ENCODE measurements around the gene STK11.
"Not testable (repeated sequence)": the region's sequence is repeated elsewhere in the genome, so short reads cannot be mapped to it uniquely, and the experiment has no call there.

The STK11 gene

GRCh38 chr19:1237027-1237659, 31.6 kb downstream of the STK11 start:
- no peak for DNase-seq (ENCODE audit: low read depth in 4 of 4, low spot score in 1 of 4)

- no peak for DNase-seq (ENCODE audit: low read depth in 4 of 4, low spot score in 1 of 4)
Measured at GRCh38 chr19:1237754-1238368, 32.3 kb downstream of the STK11 start, which contains the start of gene CBARP. CBARP (minus strand) TSS chr19:1238005; CDS start chr19:1236100, 1,905 bp downstream.

GRCh38 chr19:1238369-1239303, 33.1 kb downstream of the STK11 start:
- DNase-seq (ENCODE audit: low read depth in 4 of 4, low spot score in 1 of 4) = no peak

GRCh38 chr19:1239420-1239795, 33.8 kb downstream of the STK11 start:
- DNase-seq (ENCODE audit: low read depth in 4 of 4, low spot score in 1 of 4) = no peak

- peak; percentile 88 to 98 (median 88) for DNase-seq (ENCODE audit: low read depth in 4 of 4, low spot score in 1 of 4)
Measured at GRCh38 chr19:1239796-1240737, 34.5 kb downstream of the STK11 start.

GRCh38 chr19:1240925-1241324, 35.3 kb downstream of the STK11 start:
- no peak for DNase-seq (ENCODE audit: low read depth in 4 of 4, low spot score in 1 of 4)

GRCh38 chr19:1241417-1242095, 36.0 kb downstream of the STK11 start, which contains the start of gene ATP5F1D:
ATP5F1D (plus strand) TSS chr19:1241751; CDS start chr19:1241851, 100 bp downstream.
- peak; percentile 79 to 92 (median 89) for DNase-seq (ENCODE audit: low read depth in 4 of 4, low spot score in 1 of 4)

- DNase-seq (ENCODE audit: low read depth in 4 of 4, low spot score in 1 of 4) = peak in 3 of 4 experiments; percentile 70 to 83 (median 75)
Measured at GRCh38 chr19:1243768-1244692, 38.5 kb downstream of the STK11 start.

GRCh38 chr19:1244693-1245451, 39.3 kb downstream of the STK11 start:
- no peak for DNase-seq (ENCODE audit: low read depth in 4 of 4, low spot score in 1 of 4)

- DNase-seq (ENCODE audit: low read depth in 4 of 4, low spot score in 1 of 4) = no peak
Measured at GRCh38 chr19:1245494-1246264, 40.1 kb downstream of the STK11 start.

- not testable (repeated sequence) for DNase-seq (ENCODE audit: low read depth in 4 of 4, low spot score in 1 of 4)
Measured at GRCh38 chr19:1246265-1247087, 40.9 kb downstream of the STK11 start.

GRCh38 chr19:1247748-1248138, 42.2 kb downstream of the STK11 start:
- no peak for DNase-seq (ENCODE audit: low read depth in 4 of 4, low spot score in 1 of 4)

GRCh38 chr19:1248139-1248785, 42.7 kb downstream of the STK11 start, which contains the start of gene MIDN:
MIDN (plus strand) TSS chr19:1248583; CDS start chr19:1250297, 1,714 bp downstream.
- peak in 1 of 4 experiments; percentile 68 for DNase-seq (ENCODE audit: low read depth in 4 of 4, low spot score in 1 of 4)

- peak in 3 of 4 experiments; percentile 66 to 73 (median 67) for DNase-seq (ENCODE audit: low read depth in 4 of 4, low spot score in 1 of 4)
Measured at GRCh38 chr19:1248786-1249297, 43.3 kb downstream of the STK11 start.

- DNase-seq (ENCODE audit: low read depth in 4 of 4, low spot score in 1 of 4) = peak; percentile 85 to 91 (median 89)
Measured at GRCh38 chr19:1249298-1249989, 43.9 kb downstream of the STK11 start.

Data from stimulated activated CD4-positive, alpha-beta T cell treated with anti-CD3 and anti-CD28 coated beads, Interleukin-1b, Interleukin-23, amount 100 ng/mL, for 24 hours (primary cell).